H1 (cell line): Measurements from ENCODE around the gene SAFB2. TPM values are rescaled to one million over a fixed set of nuclear protein-coding genes. Genes with fewer than 3 reads are reported as not detected.

ENCODE experiments used
- CTCF ChIA-PET: fragments of 300-600 bp; sonication (Branson Sonifier 250); formaldehyde crosslinking; loops from one replicate; lab custom pipeline; 2021; ENCODE audit not compliant: partially characterized antibody; lab: Charles Lee
- POLR2A ChIA-PET: fragments of 300-600 bp; sonication (Branson Sonifier 250); formaldehyde crosslinking; loops from one replicate; lab custom pipeline; 2021; ENCODE audit warnings: inconsistent platforms; ENCODE audit not compliant: partially characterized antibody; lab: Charles Lee
- DNase-seq, 2 experiments: peaks; one replicate each; pipeline versions ENCODE4 v3.0.0 to v3.0.0-alpha.2; 2010 to 2022; ENCODE audit warnings: low spot score in 2 of 2, low read depth in 1 of 2, mixed read lengths in 1 of 2
- FAIRE-seq: peaks from 2 replicates; lab custom pipeline; 2011; peaks lifted over from hg19 to GRCh38; lab: Jason Lieb, UNC
- H2AFZ ChIP-seq: 2 replicates; pipeline ENCODE4 v1.8.1; 2012; ENCODE audit warnings: low read length, inconsistent platforms
- H2AK5ac ChIP-seq: 2 replicates; pipeline ENCODE4 v1.6.1; 2013; ENCODE audit warnings: low read depth, low read length
- H2BK120ac ChIP-seq: replicated peaks from 2 replicates; pipeline ENCODE3; 2013; ENCODE audit warnings: low read depth, low read length, inconsistent platforms
- H2BK12ac ChIP-seq: 2 replicates; pipeline ENCODE4 v1.6.1; 2013; ENCODE audit warnings: low read depth, low read length
- H2BK15ac ChIP-seq: 2 replicates; pipeline ENCODE4 v1.6.1; 2013; ENCODE audit warnings: low read length
- H2BK20ac ChIP-seq: 2 replicates; pipeline ENCODE4 v1.6.1; 2013; ENCODE audit warnings: low read length
- H2BK5ac ChIP-seq: 2 replicates; pipeline ENCODE4 v1.6.1; 2013; ENCODE audit warnings: low read depth, low read length
- H3K14ac ChIP-seq: 2 replicates; pipeline ENCODE4 v1.6.1; 2013; ENCODE audit warnings: inconsistent platforms; ENCODE audit not compliant: insufficient read length
- H3K18ac ChIP-seq: 2 replicates; pipeline ENCODE4 v1.6.1; 2013; ENCODE audit warnings: low read length; ENCODE audit errors: extremely low read depth
- H3K23ac ChIP-seq: 2 replicates; pipeline ENCODE4 v1.6.1; 2013; ENCODE audit warnings: inconsistent platforms; ENCODE audit not compliant: insufficient read length
- H3K23me2 ChIP-seq: 2 replicates; pipeline ENCODE4 v1.6.1; 2013; ENCODE audit warnings: low read depth, low read length
- H3K27ac ChIP-seq: 2 replicates; pipeline ENCODE4 v1.6.1; 2011; ENCODE audit warnings: low read depth, low read length, inconsistent platforms
- H3K27me3 ChIP-seq, 4 experiments: replicated peaks in 1 of 4; 1 replicate in 1 of 4; 2 replicates in 3 of 4; pipeline versions ENCODE4 v1.6.1 to v1.8.1; 2011 to 2013; ENCODE audit warnings: low read length in 3 of 4, mild to moderate bottlenecking in 3 of 4, inconsistent platforms in 2 of 4, mixed read lengths in 2 of 4, moderate library complexity in 1 of 4; ENCODE audit not compliant: control insufficient read depth in 3 of 4, insufficient read depth in 3 of 4; ENCODE audit errors: extremely low read depth in 1 of 4
- H3K36me3 ChIP-seq, 4 experiments: 2 replicates each; pipeline versions ENCODE4 v1.6.1 to v1.8.1; 2011 to 2013; ENCODE audit warnings: mild to moderate bottlenecking in 4 of 4, low read length in 3 of 4, moderate library complexity in 2 of 4, control low read depth in 1 of 4, inconsistent platforms in 1 of 4; ENCODE audit not compliant: insufficient read depth in 4 of 4, control insufficient read depth in 2 of 4
- H3K4ac ChIP-seq: replicated peaks from 2 replicates; pipeline ENCODE3; 2013; ENCODE audit warnings: low read length, low read depth, mixed read lengths, inconsistent platforms; ENCODE audit not compliant: insufficient read length
- H3K4me1 ChIP-seq, 4 experiments: replicated peaks in 1 of 4; 1 replicate in 1 of 4; 2 replicates in 3 of 4; pipeline versions ENCODE4 v1.6.1 to v1.8.1; 2011 to 2013; ENCODE audit warnings: low read length in 3 of 4, inconsistent platforms in 2 of 4, mixed read lengths in 1 of 4; ENCODE audit not compliant: insufficient read depth in 4 of 4, control insufficient read depth in 3 of 4
- H3K4me2 ChIP-seq, 2 experiments: 2 replicates each; pipeline versions ENCODE4 v1.6.1 to v1.8.1; 2011 to 2013; ENCODE audit warnings: low read depth in 2 of 2, low read length in 2 of 2, control low read depth in 1 of 2, inconsistent platforms in 1 of 2, mild to moderate bottlenecking in 1 of 2; ENCODE audit not compliant: insufficient read depth in 1 of 2
- H3K4me3 ChIP-seq, 4 experiments: fragments of 200-600, 300-600 bp in 1 of 4; sonication (generic), shearing (Covaris generic), sonication (Bioruptor Twin) in 1 of 4; 2 replicates each; pipeline versions ENCODE4 v1.5.1 to v1.8.1; 2011 to 2016; ENCODE audit warnings: low read length in 4 of 4, low read depth in 3 of 4, control low read depth in 2 of 4, inconsistent platforms in 2 of 4, mild to moderate bottlenecking in 2 of 4, mixed read lengths in 1 of 4, moderate library complexity in 1 of 4; ENCODE audit not compliant: insufficient read depth in 2 of 4; ENCODE audit errors: extremely low read depth in 1 of 4
- H3K56ac ChIP-seq: replicated peaks from 2 replicates; pipeline ENCODE3; 2013; ENCODE audit warnings: low read depth, mild to moderate bottlenecking, mixed read lengths, low read length, inconsistent platforms; ENCODE audit not compliant: insufficient read length
- H3K79me1 ChIP-seq: 2 replicates; pipeline ENCODE4 v1.6.1; 2013; ENCODE audit warnings: low read depth, low read length, control low read depth
- H3K79me2 ChIP-seq, 2 experiments: 2 replicates each; pipeline versions ENCODE4 v1.6.1 to v1.8.1; 2012 to 2013; ENCODE audit warnings: low read length in 2 of 2, mild to moderate bottlenecking in 2 of 2, inconsistent platforms in 1 of 2; ENCODE audit not compliant: insufficient read depth in 2 of 2, control insufficient read depth in 1 of 2
- H3K9ac ChIP-seq, 4 experiments: replicated peaks in 1 of 4; 1 replicate in 1 of 4; 2 replicates in 3 of 4; pipeline versions ENCODE4 v1.6.1 to v1.8.1; 2011 to 2013; ENCODE audit warnings: low read depth in 3 of 4, low read length in 3 of 4, control low read depth in 2 of 4, mild to moderate bottlenecking in 2 of 4, moderate library complexity in 2 of 4, inconsistent platforms in 1 of 4; ENCODE audit errors: extremely low read depth in 1 of 4
- H3K9me3 ChIP-seq, 2 experiments: 2 replicates each; pipeline versions ENCODE4 v1.6.1 to v1.8.1; 2012 to 2013; ENCODE audit warnings: mild to moderate bottlenecking in 2 of 2, moderate library complexity in 2 of 2, control low read depth in 1 of 2, inconsistent platforms in 1 of 2, low read depth in 1 of 2, low read length in 1 of 2, mixed read lengths in 1 of 2; ENCODE audit not compliant: insufficient read depth in 2 of 2
- H4K20me1 ChIP-seq, 2 experiments: replicated peaks in 1 of 2; 2 replicates each; pipeline versions ENCODE3 to v1.8.1; 2011 to 2013; ENCODE audit warnings: inconsistent platforms in 2 of 2, low read length in 2 of 2, mild to moderate bottlenecking in 1 of 2; ENCODE audit not compliant: insufficient read depth in 2 of 2, control insufficient read depth in 1 of 2
- H4K5ac ChIP-seq: 2 replicates; pipeline ENCODE4 v1.6.1; 2013; ENCODE audit warnings: low read length, low read depth, mixed read lengths, inconsistent platforms; ENCODE audit not compliant: insufficient read length
- H4K8ac ChIP-seq: 2 replicates; pipeline ENCODE4 v1.8.0; 2013; ENCODE audit warnings: mild to moderate bottlenecking, moderate library complexity, low read length, inconsistent platforms; ENCODE audit not compliant: insufficient read depth; ENCODE audit errors: extremely low read depth
- H4K91ac ChIP-seq: replicated peaks from 2 replicates; pipeline ENCODE3; 2013; ENCODE audit warnings: low read length, mixed read lengths, inconsistent platforms; ENCODE audit not compliant: insufficient read length
- ATF2 ChIP-seq: IDR thresholded peaks from 2 replicates; pipeline ENCODE4 v1.6.1; 2012; ENCODE audit warnings: low read length, inconsistent platforms
- BACH1 ChIP-seq: IDR thresholded peaks from 2 replicates; pipeline ENCODE4 v1.6.1; 2012; ENCODE audit warnings: low read length, improper control_type of control experiment
- CBX8 ChIP-seq: fragments of 300-800, 300-1000 bp; sonication (generic); IDR thresholded peaks from 2 replicates; pipeline ENCODE4 v1.7.1; 2016; ENCODE audit warnings: low read depth, low read length, borderline replicate concordance
- EGR1 ChIP-seq: IDR thresholded peaks from 2 replicates; pipeline ENCODE4 v1.6.1; 2011; ENCODE audit warnings: low read depth, low read length, borderline replicate concordance
- EZH2 ChIP-seq: fragments of 200-600 bp; sonication (generic); IDR thresholded peaks from 2 replicates; pipeline ENCODE4 v1.7.1; 2012; ENCODE audit warnings: low read depth, mild to moderate bottlenecking, moderate library complexity, low read length, inconsistent platforms; ENCODE audit not compliant: severe bottlenecking
- HDAC6 ChIP-seq: IDR thresholded peaks from one replicate; pipeline ENCODE4 v1.7.1; 2012; ENCODE audit warnings: low read depth, mild to moderate bottlenecking, inconsistent platforms, low read length, moderate library complexity
- KDM5A ChIP-seq: fragments of 200-600 bp; IDR thresholded peaks from 2 replicates; pipeline ENCODE4 v1.7.1; 2012; ENCODE audit warnings: mild to moderate bottlenecking, low read length, inconsistent platforms, mixed read lengths
- MAFK ChIP-seq: IDR thresholded peaks from 2 replicates; pipeline ENCODE4 v1.6.1; 2012; ENCODE audit warnings: low read depth, mild to moderate bottlenecking, improper control_type of control experiment, low read length
- RAD21 ChIP-seq, 2 experiments: IDR thresholded peaks in 1 of 2; conservative IDR thresholded peaks in 1 of 2; 2 replicates each; pipeline ENCODE4 v1.6.1; 2011; ENCODE audit warnings: low read depth in 2 of 2, low read length in 2 of 2, improper control_type of control experiment in 1 of 2, inconsistent platforms in 1 of 2, mild to moderate bottlenecking in 1 of 2, moderate library complexity in 1 of 2
- RFX5 ChIP-seq: IDR thresholded peaks from 2 replicates; pipeline ENCODE4 v1.6.1; 2011; ENCODE audit warnings: low read depth, low read length, improper control_type of control experiment, borderline replicate concordance
- SAP30 ChIP-seq: fragments of 300-600 bp; sonication (generic); IDR thresholded peaks from 2 replicates; pipeline ENCODE4 v1.7.1; 2012; ENCODE audit warnings: low read length, moderate library complexity, mild to moderate bottlenecking, inconsistent platforms; ENCODE audit not compliant: insufficient read depth, insufficient replicate concordance
- ZNF274 ChIP-seq: IDR thresholded peaks from 2 replicates; pipeline ENCODE4 v1.7.0; 2012; ENCODE audit warnings: low read length, borderline replicate concordance; ENCODE audit errors: extremely low read depth
- WGBS, 2 experiments: shearing (Covaris generic) in 1 of 2; methylation state at CpG; one replicate each; pipeline versions ENCODE4 v1.1.6 to v1.1.7; 2013 to 2015; ENCODE audit warnings: low lambda C conversion rate in 2 of 2, mixed read lengths in 2 of 2, inconsistent platforms in 1 of 2, low coverage in 1 of 2, missing lambda C conversion rate in 1 of 2; ENCODE audit not compliant: insufficient replicate concordance in 2 of 2, insufficient coverage in 1 of 2, insufficient read length in 1 of 2; ENCODE audit errors: extremely low coverage in 1 of 2, missing lambda C conversion rate in 1 of 2; 5-methylcytosine and 5-hydroxymethylcytosine counted together
- polyA plus RNA-seq, 7 experiments: library from polyadenylated mRNA; depleted of rRNA in 3 of 7; stranded (reverse) in 5 of 7; unstranded in 2 of 7; fragments of >200 nt in 5 of 7; fragments of 200-250 nt in 2 of 7; gene quantifications; 1 replicate in 5 of 7; 2 replicates in 1 of 7; 4 replicates in 1 of 7; pipeline versions ENCODE4 v1.2.1 to v1.2.3, GENCODE V29; 2011 to 2013; ENCODE audit warnings: missing spikeins in 2 of 7, mixed read lengths in 2 of 7
- total RNA-seq: library from RNA; stranded (reverse); fragmentation: NEBNext Ultra II Directional; extraction: Animal tissue kit (Norgen Biotek cat#: 25700); gene quantifications from 2 replicates; pipeline ENCODE4 v1.2.1, GENCODE V29; 2021

SAFB2 gene
- total and polyA plus RNA-seq, 2 of the 8 experiments (the other 6 are each of a cell fraction or from before 2014, with no cell fraction given) = 14.8 to 63.8 TPM

- no peak overlapping the region for H2BK5ac ChIP-seq
- ChIA-PET CTCF (interaction anchor here (0.6 to 12.1 kb wide), 21 partner anchors 10 to 232 kb away, joined by 3 to 206 read pairs (median 4); partner anchors contain the start of gene SAFB2), POLR2A (interaction anchor here (0.6 kb wide), 1 partner anchor 11 kb away, joined by 3 read pairs; no protein-coding TSS in a partner anchor)
- H4K20me1 ChIP-seq = no peaks in the 10 kb centered on the region
- no peaks in the 10 kb centered on the region for H3K79me2 ChIP-seq
- H2BK120ac ChIP-seq = no peak overlapping the region
- peaks cover 5 to 8% of the 10 kb centered on the region in 2 experiments; a peak in 3 of 4 replicates for H3K9me3 ChIP-seq
- no peak overlapping the region for H4K5ac ChIP-seq
- no peak overlapping the region for H4K91ac ChIP-seq
- H3K18ac ChIP-seq = no peak overlapping the region
- H3K4ac ChIP-seq = no peak overlapping the region
- H3K79me1 ChIP-seq = no peaks in the 10 kb centered on the region
- H3K56ac ChIP-seq = no peak overlapping the region
- H3K9ac ChIP-seq = no peak overlapping the region
- peaks cover 0 to 12% (median 9%) of the 10 kb centered on the region in 4 experiments; a peak in 6 of 7 replicates for H3K27me3 ChIP-seq
- H3K27ac ChIP-seq = no peak overlapping the region
- H2BK15ac ChIP-seq = no peak overlapping the region
- H4K8ac ChIP-seq = no peak overlapping the region
- 85 to 100% methylated on average over 3 to 7 of the region's 7 CpGs for WGBS, 2 experiments
- H3K14ac ChIP-seq = no peak overlapping the region
- no peak overlapping the region for H3K23ac ChIP-seq
- H2AK5ac ChIP-seq = no peak overlapping the region
- no peaks in the 10 kb centered on the region for H3K36me3 ChIP-seq
- no peak overlapping the region for H3K4me2 ChIP-seq
- peaks cover 0 to 9% (median 4%) of the 10 kb centered on the region in 4 experiments; a peak in 3 of 7 replicates for H3K4me1 ChIP-seq
- H3K4me3 ChIP-seq = no peak overlapping the region
- no peak overlapping the region for H2BK20ac ChIP-seq
- no peak overlapping the region for H2AFZ ChIP-seq
- DNase-seq = no peak
- H3K23me2 ChIP-seq = peaks cover 2% of the 10 kb centered on the region; the same call in 1 of the 2 replicates
- H2BK12ac ChIP-seq = no peak overlapping the region
- FAIRE-seq = no peak
- TF ChIP-seq RAD21 (IDR thresholded peaks at IDR 0.05 in 1 of 2, conservative IDR thresholded peaks at IDR 0.05 in 1 of 2; ENCODE audit: low read depth in 2 of 2, low read length in 2 of 2) (no peak), EGR1 (no peak), EZH2 (no peak), BACH1 (no peak), MAFK (no peak), ZNF274 (no peak), RFX5 (no peak), ATF2 (no peak), CBX8 (no peak), HDAC6 (no peak), SAP30 (no peak), KDM5A (no peak)
These were observed 60.3 kb downstream of the SAFB2 start for GRCh38 chr19:5562280-5562679.
